Activated T-helper 1 cell treated with Interleukin-2 at 50 U/mL for 16 hours (primary cell): ENCODE data around the gene PPIAL4G.
"Not testable (repeated sequence)": the region's sequence is repeated elsewhere in the genome, so short reads cannot be mapped to it uniquely, and the experiment has no call there.

Source experiments
- DNase-seq: peaks from one replicate; pipeline ENCODE4 v3.0.0-alpha.2; 2020; ENCODE audit warnings: low read depth

The PPIAL4G gene

GRCh38 chr1:148483029-148483428 is at the start of gene PPIAL4G:
Gene PPIAL4G, minus strand, starts transcription at chr1:148483302. Its CDS starts 50 bp downstream, at chr1:148483252.
- DNase-seq, result not testable (repeated sequence)

GRCh38 chr1:148532158-148532557 is 49.1 kb upstream of the PPIAL4G start:
- DNase-seq, result not testable (repeated sequence)

- peak; percentile 29 for DNase-seq
Measured at GRCh38 chr1:148529101-148529567, 46.0 kb upstream of the PPIAL4G start.

GRCh38 chr1:148528591-148528990 is 45.5 kb upstream of the PPIAL4G start:
- not testable (repeated sequence) for DNase-seq

DNA sequence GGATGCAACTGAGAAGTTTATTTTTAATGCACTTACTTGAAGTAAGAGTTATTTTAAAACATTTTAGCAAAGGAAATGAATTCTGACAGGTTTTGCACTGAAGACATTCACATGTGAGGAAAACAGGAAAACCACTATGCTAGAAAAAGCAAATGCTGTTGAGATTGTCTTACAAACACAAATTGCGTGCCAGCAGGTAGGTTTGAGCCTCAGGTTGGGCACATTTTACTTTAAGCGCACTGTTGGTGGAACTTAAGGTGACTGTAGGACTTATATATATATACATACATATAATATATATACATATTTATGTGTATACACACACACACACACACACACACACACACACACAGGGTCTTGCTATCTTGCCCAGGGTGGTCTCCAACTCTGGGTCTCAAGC is 43.5 kb upstream of the PPIAL4G start:
- DNase-seq, result not testable (repeated sequence)

GRCh38 chr1:148523205-148524144 is 40.4 kb upstream of the PPIAL4G start:
- not testable (repeated sequence) for DNase-seq

- DNase-seq, result peak; percentile 71
Measured at GRCh38 chr1:148522561-148523204, 39.6 kb upstream of the PPIAL4G start.

DNA sequence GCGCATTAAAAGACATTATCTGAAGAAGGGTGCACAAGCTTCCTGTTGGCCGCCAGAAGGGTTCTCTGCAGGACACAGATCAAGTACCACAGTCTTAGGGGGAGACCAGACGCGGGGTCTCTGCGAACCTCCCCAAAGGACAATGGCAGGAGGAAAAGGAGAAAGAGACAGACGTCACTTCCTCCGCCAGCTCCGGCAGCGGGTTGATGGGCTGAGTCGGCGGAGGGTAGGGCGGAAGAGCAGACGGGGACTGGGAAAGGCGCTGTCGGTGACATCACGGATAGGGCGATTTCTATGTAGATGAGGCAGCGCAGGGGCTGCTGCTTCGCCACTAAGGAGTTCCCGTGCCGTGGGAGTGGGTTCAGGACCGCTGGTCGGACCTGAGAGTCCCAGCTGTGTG is 39.0 kb upstream of the PPIAL4G start:
- DNase-seq, result peak; percentile 77

GRCh38 chr1:148514310-148514709 is 31.2 kb upstream of the PPIAL4G start:
- DNase-seq, result not testable (repeated sequence)

DNA sequence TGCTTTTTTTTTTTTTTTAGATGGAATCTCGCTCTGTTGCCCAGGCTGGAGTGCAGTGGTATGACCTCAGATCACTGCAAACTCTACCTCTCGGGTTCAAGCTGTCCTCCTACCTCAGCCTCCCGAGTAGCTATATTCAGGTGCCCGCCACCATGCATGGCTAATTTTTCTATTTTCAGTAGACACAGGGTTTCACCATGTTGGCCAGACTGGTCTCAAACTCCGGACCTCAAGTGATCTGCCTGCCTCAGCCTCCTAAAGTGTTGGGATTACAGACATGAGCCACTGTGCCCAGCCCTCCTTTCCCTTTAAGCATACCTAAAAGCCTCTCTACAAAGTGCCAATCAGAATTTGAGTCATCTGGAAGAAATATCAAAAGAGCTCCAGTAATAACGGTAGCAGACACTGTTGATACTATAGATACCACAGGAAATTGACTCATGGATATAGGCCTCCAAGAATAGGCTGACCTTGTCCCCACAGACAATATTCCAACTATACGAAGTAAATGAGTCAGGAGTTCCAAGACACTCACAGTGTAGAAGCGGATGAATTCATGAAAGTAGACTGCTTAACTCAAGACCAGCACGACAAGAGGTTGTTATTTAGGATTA is 29.6 kb upstream of the PPIAL4G start:
- DNase-seq, result not testable (repeated sequence)

DNA sequence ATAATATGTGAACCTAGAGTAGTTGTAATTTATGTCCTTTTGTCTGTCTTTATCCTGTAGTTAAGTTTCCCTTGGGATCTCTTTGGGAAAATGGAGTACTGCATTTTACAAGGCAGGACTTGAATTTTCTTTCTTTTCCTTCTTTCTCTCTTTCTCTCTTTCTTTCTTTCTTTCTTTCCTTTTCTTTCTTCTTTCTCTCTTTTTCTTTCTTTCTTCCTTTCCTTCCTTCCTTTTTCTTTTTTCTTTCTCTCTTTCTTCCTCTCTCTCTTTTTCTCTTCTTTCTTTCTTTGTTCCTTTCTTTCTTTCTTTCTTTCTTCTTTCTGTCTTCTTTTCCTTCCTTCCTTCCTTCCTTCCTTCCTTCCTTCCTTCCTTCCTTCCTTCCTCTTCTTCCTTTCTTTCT is 10.8 kb upstream of the PPIAL4G start:
- DNase-seq, result not testable (repeated sequence)

GRCh38 chr1:148481134-148481533 is 2.0 kb downstream of the PPIAL4G start:
- DNase-seq, result peak; percentile 9

- not testable (repeated sequence) for DNase-seq
Measured at GRCh38 chr1:148459694-148460093, 23.4 kb downstream of the PPIAL4G start.

DNA sequence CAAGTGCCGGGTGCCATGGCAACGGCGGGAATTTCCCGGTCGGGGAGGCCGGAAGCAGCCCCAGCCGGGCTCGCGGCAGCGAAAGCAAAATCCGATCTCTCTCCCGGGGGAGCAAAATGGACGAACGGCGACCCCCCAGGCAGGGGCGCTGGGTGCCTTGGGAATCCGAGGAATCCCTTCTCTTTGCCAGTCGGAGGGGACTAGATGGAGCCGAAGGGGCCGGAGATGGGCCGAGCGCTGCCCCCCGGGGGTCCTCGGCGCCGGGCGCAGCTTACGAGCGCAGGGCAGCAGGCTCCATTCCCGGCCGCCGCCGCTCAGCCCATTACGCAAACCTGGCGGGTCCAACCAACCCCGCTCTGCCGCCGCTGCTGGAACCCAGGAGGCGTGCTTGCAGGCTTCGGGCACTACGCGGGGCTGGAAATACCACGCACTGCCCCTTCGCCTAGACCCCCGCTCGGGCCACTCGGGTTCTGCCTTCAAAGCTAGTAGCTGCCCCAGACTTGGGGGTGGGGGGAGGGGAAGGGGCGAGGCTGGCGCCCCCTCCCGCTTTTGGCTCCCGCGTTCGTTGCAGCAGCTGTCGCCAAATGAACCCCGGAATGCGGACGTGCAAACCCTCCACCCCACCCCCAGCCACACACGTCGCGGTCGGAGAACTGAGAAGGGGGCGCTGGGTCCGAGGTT is 24.1 kb downstream of the PPIAL4G start:
- DNase-seq, result peak; percentile 24

GRCh38 chr1:148458398-148458797 is 24.7 kb downstream of the PPIAL4G start:
- DNase-seq, result peak; percentile 28

GRCh38 chr1:148452845-148453244 is 30.3 kb downstream of the PPIAL4G start:
- DNase-seq, result not testable (repeated sequence)

DNA sequence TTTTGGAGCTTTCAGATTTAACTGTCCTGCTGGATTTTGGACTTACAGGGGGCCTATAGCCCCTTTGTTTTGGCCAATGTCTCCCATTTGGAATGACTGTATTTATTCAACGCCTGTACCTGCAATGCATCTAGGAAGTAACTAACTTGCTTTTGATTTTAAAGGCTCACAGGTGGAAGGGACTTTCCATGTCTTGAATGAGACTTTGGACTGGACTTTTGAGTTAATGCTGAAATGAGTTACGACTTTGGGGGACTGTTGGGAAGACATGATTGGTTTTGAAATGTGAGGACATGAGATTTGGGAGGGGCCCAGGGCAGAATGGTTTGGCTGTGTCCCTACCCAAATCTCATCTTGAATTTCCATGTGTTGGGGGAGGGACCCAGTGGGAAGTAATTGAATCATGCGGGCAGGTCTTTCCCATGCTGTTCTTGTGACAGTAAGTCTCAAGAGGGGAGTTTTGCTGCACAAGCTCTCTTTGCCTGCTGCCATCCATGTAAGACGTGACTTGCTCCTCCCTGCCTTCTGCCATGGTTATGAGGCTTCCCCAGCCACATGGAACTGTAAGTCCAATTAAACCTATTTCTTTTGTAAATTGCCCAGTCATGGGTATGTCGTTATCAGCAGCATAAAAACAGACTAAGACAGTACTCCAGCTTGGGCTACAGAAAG is 43.3 kb downstream of the PPIAL4G start:
- DNase-seq, result not testable (repeated sequence)

GRCh38 chr1:148435406-148435805 is 47.7 kb downstream of the PPIAL4G start:
- no peak for DNase-seq

DNA sequence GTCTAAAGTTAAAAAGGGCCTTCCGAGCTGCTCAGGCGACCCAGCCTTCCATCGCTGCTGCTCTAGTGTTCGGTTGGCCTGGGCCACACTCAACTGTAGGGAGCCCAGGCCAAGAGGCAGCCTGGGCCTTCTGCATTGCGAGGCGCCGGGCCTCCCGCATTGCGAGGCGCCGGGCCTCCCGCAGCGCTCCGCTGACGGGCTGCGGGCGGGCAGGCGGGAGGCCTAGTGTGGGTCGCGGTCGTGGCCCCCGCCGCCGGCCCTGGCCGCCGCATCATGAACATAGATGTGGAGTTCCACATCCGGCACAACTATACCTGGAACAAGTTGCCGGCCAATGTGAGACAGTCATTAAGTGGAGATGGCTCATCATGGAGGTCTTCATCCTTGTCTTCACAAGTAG is 48.3 kb downstream of the PPIAL4G start:
- no peak for DNase-seq

- not testable (repeated sequence) for DNase-seq
Measured at GRCh38 chr1:148432916-148433317, 50.2 kb downstream of the PPIAL4G start.
